AG09319 (cell line): Measurements from ENCODE around the gene S100PBP.

ENCODE experiments used
- DNase-seq: peaks from one replicate; pipeline ENCODE4 v3.0.0-alpha.2; 2010; ENCODE audit warnings: low read depth; ENCODE audit errors: extremely low read depth
- TF ChIP-seq, protein P1 (sequence below): IDR thresholded peaks from 2 replicates; pipeline ENCODE4 v1.5.1; 2011; ENCODE audit warnings: low read depth, mild to moderate bottlenecking, inconsistent platforms, low read length, moderate library complexity

Gene S100PBP

DNA sequence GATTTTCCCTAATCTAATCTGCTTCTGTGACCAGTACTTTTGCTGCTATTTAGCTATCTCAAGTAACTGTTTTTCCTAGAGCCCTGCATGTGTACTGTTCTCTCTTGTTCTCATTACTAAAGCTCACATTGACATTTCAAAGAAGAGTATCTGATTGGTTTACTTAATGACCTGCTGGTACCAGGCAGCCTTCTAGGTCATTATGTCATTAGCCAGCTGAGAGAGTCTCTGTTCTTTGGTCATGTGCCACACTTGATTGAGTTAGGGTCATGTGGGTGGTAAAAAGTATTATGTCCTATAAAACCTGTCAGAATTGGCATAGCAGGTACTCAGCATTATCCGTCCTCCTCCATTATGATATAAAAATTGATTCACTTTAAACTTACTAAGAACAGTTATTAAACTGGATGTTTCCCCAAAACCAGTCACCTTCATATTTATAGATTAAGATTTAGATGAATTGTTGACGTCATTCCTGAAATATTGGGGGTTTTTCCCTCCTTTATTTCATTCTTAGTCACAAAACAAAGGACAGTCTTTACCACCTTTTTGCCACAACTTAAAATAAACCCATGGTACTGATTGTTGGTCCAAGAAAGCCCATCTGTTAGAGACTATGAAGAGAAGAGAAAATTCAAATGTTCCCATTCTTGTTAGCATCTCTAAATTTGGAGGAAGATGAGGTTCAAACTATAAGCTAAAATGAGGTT, 31.1 kb downstream of the S100PBP start:
- no peak for DNase-seq
- TF ChIP-seq, protein P1, sequence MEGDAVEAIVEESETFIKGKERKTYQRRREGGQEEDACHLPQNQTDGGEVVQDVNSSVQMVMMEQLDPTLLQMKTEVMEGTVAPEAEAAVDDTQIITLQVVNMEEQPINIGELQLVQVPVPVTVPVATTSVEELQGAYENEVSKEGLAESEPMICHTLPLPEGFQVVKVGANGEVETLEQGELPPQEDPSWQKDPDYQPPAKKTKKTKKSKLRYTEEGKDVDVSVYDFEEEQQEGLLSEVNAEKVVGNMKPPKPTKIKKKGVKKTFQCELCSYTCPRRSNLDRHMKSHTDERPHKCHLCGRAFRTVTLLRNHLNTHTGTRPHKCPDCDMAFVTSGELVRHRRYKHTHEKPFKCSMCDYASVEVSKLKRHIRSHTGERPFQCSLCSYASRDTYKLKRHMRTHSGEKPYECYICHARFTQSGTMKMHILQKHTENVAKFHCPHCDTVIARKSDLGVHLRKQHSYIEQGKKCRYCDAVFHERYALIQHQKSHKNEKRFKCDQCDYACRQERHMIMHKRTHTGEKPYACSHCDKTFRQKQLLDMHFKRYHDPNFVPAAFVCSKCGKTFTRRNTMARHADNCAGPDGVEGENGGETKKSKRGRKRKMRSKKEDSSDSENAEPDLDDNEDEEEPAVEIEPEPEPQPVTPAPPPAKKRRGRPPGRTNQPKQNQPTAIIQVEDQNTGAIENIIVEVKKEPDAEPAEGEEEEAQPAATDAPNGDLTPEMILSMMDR, result no peak

DNA sequence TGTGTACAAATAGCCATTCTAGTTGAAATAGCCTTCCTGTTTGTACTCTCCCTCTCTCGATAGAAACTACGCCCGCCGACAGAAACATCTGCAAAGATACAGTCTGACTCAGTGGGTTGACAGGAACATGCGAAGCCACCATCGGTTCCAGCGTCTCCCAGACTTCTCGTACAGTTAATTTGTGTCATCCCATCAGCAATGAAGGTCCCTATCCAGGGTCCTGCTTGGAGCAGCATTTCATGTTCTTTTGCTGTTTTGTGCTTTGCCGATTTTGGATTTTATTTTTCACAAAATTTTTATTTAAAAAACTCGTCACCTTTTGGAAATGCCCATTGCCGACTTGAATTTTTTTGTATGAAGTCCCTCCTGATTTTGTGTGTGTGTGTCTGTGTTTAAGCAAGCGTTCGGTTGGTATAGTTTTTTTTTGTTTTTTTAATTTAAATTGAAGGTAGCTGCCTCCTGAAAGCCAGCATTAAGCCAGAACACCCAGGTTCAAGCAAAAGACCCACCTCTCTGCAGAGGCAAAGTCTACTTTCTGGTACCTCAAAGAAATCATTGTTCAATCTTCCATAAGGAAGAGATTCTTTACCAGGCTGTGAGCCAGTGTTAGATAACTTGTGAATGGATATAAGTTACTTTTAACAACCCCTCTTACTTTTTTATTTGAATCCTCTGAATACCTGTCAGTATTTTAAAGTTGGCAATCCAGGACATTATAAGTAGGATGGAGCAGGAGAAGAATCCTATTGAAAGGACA, 38.6 kb downstream of the S100PBP start:
- DNase-seq, result no peak
- TF ChIP-seq, protein P1, result no peak

DNA sequence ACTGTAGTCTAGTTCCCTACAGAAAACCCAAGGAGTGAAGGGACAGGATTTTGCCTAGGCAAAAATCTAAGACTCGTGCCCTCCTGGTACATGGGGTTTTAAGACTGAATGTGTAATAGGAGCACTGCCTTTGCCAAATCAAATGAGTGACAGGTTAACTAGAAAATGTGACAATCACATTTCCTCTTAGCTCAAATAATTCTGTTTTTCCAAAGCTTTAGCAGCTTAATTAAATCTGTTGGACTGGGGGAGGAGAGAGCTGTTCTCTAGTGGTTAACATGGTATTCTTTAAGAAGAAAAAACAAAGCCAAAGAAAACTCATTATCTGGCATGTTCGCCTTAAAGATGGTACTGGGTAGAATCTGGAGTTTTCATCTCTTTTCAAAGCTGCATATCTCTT, 40.7 kb downstream of the S100PBP start:
- no peak for DNase-seq
- TF ChIP-seq, protein P1, result no peak

DNA sequence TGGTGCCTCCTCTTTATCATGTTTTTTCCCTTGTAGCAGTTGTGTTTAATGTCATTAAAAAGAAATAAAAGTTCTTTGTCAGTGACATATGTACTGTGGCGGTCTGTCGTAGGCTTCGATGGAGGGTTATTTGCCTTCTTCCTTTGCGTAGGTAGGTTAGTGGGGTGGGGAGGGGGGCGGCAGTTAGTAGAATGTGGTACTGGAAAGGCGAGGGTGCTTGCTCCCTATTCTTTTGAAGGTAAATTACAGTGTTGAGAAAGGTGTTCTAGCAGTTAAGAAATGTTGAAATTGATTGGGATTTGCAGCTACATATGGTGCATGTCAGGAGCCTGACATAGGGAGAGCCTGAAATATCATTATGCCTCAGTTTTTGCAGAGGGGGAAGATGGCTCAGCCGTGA, 41.3 kb downstream of the S100PBP start:
- TF ChIP-seq, protein P1, result no peak
- DNase-seq, result no peak

DNA sequence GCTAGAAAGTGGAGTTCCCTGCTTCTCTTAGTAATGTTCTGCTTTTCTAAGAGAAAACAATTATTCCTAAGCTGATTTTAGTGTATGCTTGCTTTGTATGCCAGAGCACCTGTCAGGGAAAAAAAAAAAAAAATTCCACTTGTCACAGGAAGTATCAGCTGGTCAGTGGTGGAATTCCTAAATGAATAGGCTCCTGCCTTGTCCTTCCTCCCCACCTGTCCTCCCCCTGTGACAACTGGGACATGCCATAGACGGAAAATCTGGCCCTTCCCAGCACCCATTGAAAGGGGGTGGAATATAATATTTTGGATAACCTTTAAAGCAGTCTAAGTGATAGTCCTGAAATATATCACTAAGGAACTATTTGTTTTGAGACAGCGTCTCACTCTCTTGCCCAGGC, 42.5 kb downstream of the S100PBP start:
- no peak for DNase-seq
- TF ChIP-seq, protein P1, result no peak

DNA sequence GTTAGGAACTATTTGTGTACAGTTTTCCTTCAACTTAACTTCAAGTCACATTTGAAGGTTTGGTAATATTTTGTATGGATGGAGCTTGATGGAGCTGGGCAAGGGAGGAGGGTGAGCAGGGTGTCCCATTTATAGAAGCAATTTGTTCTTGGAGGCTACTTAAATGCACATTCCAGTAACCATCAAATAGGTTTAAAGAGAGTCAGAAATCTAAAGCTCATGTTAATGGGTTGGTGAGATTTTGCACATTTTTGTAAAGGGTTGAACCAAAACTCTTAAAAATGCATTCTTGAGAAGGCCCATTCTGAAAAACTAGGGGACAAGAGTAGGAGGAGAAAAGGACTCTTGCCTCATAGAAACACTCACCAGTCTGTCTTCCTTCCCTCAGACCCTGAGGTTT, 43.1 kb downstream of the S100PBP start:
- no peak for DNase-seq
- TF ChIP-seq, protein P1, result no peak
